Suprapubic skin (tissue), 4 donors: ENCODE measurements around the gene SLC25A20.

Experiments used
- CTCF ChIP-seq, 2 donors: fragments of 200-600 bp in 1 of 2; fragments of 450-650 bp in 1 of 2; sonication (generic) in 1 of 2; IDR thresholded peaks; one replicate each; pipeline ENCODE4 v1.5.1; 2016 to 2019; ENCODE audit warnings: antibody characterized with exemption in 2 of 2, mild to moderate bottlenecking in 1 of 2, moderate library complexity in 1 of 2
- EP300 ChIP-seq: sonication (generic); formaldehyde crosslinking; IDR thresholded peaks from one replicate; pipeline ENCODE4 v1.6.1; 2017; ENCODE audit warnings: antibody characterized with exemption
- POLR2A ChIP-seq, 2 donors: fragments of 450-650 bp; IDR thresholded peaks; one replicate each; pipeline ENCODE4 v1.6.1; 2017; ENCODE audit warnings: antibody characterized with exemption in 2 of 2, mild to moderate bottlenecking in 2 of 2, moderate library complexity in 2 of 2
- POLR2AphosphoS5 ChIP-seq, 3 donors: sonication (generic); formaldehyde crosslinking; IDR thresholded peaks; one replicate each; pipeline ENCODE4 v1.6.1; 2017; ENCODE audit warnings: antibody characterized with exemption in 3 of 3

- TF ChIP-seq EP300 (no peak), POLR2A (IDR thresholded peaks at IDR 0.05) (no peak), POLR2AphosphoS5 (IDR thresholded peaks at IDR 0.05) (no peak), CTCF (IDR thresholded peaks at IDR 0.05) (no peak)
Measured at GRCh38 chr3:48845170-48845569, 53.5 kb downstream of the SLC25A20 start.
